ELF-1 (cell line): ENCODE data around the gene TRH.
"Not testable (repeated sequence)": the region's sequence is repeated elsewhere in the genome, so short reads cannot be mapped to it uniquely, and the experiment has no call there.

Source experiments
- DNase-seq: peaks from one replicate; pipeline ENCODE4 v3.0.0-alpha.2; 2016; ENCODE audit warnings: low read depth, low spot score

Gene TRH

DNA sequence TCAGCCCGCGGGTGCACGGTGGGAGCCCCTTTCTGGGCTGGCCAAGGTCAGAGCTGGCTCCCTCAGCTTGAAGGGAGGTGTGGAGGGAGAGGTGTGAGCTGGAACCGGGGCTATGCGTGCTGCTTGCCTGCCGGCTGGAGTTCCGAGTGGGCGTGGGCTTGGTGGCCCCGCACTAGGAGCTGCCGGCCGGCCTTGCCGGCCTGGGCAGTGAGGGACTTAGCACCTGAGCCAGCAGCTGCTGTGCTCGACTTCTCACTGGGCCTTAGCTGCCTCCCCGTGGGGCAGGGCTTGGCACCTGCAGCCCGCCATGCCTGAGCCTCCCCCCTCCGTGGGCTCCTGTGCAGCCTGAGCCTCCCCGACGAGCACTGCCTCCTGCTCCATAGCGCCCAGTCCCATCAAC lies 36.0 kb downstream of the TRH start:
- no peak for DNase-seq

DNA sequence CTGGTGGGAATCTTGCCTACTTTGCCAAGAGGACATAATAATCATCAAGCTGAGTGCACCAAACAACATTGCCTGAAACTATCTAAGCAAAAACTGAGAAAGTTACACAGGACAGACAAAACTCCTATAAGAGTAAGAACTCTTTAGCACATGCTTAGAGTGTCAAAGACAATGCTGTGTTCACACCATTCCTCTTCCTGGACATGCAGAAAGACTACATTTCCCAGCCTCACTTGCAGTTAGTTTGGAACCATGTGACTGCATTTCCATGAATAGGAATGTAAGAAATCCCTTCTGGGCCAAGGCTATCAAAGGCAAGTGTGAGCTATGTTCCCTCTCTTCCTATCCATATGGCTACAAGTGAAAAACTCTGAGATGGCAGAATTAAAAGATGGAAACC lies 37.6 kb downstream of the TRH start:
- DNase-seq = not testable (repeated sequence)

DNA sequence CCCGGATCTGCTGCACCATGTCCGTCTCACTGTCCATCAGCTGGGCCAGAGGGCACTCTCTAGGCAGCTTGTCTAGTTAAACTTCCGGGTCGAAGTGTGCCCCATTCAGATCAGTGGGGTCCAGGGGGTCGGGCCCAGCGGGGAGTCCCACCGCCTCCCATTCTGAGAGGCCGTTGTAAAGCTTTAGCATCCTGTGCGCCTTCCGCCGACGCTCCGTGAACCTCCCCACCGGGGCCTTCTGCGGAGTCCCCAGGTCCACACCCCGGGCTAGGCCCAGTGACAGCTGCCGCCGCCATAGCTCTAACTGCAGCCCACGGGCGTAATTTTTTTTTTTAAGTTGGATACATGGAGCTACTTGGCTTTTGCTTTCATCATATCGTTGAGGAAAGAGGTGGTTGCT lies 38.7 kb downstream of the TRH start:
- not testable (repeated sequence) for DNase-seq

DNA sequence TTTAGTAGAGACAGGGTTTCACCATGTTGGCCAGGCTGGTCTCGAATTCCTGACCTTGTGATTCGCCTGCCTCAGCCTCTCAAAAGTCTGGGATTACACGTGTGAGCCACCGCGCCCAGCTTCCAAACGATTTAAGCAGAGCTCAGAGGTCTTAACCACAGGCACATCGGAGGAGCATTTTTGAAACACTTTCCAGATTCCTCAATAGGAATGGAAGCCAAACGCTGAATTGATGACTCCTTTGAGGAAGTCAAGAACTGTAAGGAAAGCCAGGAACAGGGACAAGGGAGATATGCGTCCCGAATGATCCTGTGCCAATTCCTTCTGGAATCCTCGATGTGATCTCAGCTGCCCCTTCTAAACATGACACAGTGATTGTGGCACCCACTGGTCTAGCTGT lies 40.0 kb downstream of the TRH start:
- DNase-seq = no peak

DNA sequence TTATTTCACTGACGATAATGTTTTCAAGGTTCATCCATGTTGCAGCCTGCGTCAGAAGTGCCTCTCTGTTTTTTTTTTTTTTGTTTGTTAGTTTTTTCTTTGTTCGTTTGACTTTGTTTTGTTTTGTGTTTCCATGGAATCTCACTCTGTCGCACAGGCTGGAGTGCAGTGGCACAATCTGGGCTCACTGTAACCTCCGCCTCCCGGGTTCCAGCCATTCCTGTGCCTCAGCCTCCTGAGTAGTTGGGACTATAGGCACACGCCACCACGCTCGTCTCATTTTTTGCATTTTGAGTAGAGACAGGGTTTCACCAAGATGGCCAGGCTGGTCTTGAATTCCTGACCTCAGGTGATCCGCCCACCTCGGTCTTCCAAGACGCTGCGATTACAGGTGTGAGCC lies 43.1 kb downstream of the TRH start:
- not testable (repeated sequence) for DNase-seq

DNA sequence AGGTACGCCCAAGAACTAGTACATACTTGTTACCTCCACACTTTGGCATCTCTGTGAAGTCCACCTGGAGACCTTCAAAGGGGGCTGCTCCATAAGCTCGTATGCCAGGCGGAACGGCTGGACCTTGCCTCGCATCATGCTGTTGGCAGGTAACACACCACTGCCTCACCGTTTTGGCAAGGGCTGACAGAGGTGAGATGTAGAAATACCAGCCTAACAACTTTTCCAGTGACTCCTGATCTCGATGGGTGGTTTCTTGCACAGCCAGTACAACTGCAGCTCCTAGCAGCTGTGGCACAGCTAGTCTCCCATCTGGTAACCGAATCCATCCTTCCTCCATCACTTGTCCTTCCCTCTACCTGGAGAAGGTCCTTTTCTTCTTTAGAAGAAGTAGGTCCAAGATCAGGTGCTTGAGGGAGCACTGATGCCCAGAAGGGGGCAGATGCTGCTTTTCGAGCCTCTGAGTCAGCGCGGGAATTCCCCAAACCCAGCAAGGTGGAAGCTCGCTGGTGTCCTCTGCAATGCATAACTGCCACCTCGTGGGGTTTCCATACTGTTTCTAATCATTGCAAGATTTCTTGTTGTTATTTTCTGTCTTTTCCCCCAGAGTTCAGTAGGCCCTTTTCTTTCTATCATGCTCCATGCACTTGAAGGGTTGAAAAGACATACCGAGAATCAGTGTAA lies 51.8 kb downstream of the TRH start:
- DNase-seq = peak; percentile 54

DNA sequence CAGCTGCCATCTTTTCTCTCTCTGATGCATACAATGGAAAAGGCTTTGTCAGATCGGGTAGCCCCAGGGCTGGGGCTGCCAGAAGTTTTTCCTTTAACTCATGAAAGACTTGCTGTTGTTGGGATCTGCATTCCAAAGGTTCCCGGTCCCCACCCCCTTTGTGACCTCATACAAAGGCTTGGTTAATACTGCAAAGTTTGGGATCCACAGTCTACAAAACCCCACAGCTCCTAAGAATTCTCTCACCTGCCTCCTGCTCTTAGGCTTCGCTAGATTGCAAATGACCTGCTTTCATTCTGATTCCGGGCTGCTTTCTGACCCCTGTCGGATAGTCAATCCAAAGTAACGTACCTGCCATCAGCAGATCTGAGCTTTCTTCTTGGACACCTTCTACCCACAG lies 52.9 kb downstream of the TRH start:
- DNase-seq = peak; percentile 58
